ENCODE results near the gene BOK.
"Not testable (repeated sequence)": the region's sequence is repeated elsewhere in the genome, so short reads cannot be mapped to it uniquely, and the experiment has no call there.

Gene BOK

DNA sequence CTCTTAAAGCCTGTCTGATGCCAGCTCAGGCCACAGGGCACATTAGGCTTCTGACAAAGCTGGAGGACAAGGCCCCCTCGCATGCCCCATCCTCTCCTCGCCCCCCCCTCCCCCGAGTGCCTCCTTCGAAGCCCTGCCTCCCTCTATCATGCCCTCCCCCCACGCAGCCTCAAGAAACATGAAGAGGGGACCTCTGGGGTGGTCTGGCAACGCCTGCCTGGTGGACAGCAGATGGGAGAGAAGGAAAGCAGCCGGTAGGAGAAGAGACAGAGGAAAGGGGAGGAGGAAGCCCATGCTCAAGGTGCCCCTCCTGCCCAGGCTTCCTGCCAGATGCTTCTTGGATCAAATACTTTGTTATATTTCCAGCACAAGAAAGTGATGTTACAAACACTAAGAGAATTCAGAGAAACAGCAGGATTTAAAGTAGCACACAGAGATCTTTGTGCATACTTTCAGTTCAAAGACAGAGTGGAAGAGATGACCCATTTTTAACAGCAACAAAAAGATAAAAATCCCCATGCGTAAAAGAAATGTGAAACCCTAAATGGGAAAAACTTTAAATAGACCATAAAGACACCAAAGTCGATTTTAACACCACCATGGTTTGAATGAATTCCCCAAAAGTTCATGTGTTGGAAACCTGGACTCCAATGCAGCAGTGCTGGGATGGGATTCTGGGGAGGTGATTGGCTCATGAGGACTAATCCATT is 19.0 kb downstream of the BOK start:
- DNase-seq (ENCODE audit: low spot score) = no peak
- TF ChIP-seq CTCF (IDR thresholded peaks at IDR 0.05; ENCODE audit: extremely low read depth, missing control alignments) = no peak

- no peak for DNase-seq (ENCODE audit: low spot score)
- no peak for TF ChIP-seq CTCF (IDR thresholded peaks at IDR 0.05; ENCODE audit: extremely low read depth, missing control alignments)
Measured at GRCh38 chr2:241579281-241579680, 20.7 kb downstream of the BOK start.

- no peak for TF ChIP-seq CTCF (IDR thresholded peaks at IDR 0.05; ENCODE audit: extremely low read depth, missing control alignments)
- no peak for DNase-seq (ENCODE audit: low spot score)
Measured at GRCh38 chr2:241582328-241582727, 23.8 kb downstream of the BOK start.

DNA sequence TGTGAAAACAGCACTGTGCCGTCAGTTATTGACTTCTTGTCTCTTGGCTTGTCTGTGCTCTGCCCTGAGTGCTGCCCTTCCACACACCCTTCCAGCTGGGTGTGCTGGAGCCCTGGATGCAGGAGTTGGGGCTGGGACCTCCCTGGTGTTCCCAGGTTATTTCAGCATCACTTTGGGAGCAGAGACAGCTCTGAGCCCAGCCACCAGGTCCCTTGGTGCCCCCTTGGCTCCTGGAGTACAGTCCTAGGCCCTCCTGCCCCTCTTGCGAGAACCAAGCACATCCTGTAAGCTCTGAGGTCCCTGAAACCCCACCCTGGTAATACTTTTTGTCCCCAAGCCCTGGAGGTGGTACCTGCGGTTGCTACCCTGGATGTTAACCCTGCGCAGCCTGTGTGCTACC is 24.3 kb downstream of the BOK start:
- no peak for DNase-seq (ENCODE audit: low spot score)
- no peak for TF ChIP-seq CTCF (IDR thresholded peaks at IDR 0.05; ENCODE audit: extremely low read depth, missing control alignments)

GRCh38 chr2:241584436-241584835 is 25.9 kb downstream of the BOK start:
- no peak for DNase-seq (ENCODE audit: low spot score)
- TF ChIP-seq CTCF (IDR thresholded peaks at IDR 0.05; ENCODE audit: extremely low read depth, missing control alignments) = no peak

GRCh38 chr2:241586564-241587264 is 28.2 kb downstream of the BOK start:
- TF ChIP-seq CTCF (IDR thresholded peaks at IDR 0.05; ENCODE audit: extremely low read depth, missing control alignments) = no peak
- no peak for DNase-seq (ENCODE audit: low spot score)

- not testable (repeated sequence) for DNase-seq (ENCODE audit: low spot score)
Measured at GRCh38 chr2:241589863-241590262, 31.3 kb downstream of the BOK start.

DNA sequence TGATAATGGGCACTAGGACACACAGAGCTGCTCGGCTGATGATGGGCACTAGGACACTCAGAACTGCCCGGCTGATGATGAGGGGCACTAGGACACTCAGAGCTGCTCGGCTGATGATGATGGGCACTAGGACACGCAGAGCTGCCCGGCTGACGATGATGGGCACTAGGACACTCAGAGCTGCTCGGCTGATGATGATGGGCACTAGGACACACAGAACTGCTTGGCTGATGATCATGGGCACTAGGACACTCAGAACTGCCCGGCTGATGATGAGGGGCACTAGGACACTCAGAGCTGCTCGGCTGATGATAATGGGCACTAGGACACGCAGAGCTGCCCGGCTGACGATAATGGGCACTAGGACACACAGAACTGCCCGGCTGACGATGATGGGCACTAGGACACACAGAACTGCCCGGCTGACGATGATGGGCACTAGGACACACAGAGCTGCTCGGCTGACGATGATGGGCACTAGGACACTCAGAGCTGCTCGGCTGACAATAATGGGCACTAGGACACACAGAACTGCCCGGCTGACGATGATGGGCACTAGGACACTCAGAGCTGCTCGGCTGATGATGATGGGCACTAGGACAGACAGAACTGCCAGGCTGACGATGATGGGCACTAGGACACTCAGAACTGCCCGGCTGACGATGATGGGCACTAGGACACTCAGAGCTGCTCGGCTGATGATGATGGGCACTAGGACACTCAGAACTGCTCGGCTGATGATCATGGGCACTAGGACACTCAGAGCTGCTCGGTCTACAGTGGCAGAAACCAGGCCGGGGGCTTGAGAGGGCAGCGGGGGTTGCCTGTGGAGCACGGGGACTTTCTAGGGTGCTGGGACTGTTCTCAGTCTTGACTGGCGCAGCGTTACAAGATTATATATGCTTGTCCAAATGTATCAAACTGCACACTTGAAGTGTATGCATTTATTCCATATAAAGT is 32.2 kb downstream of the BOK start:
- DNase-seq (ENCODE audit: low spot score) = not testable (repeated sequence)

All from GM20000 (cell line).